SK-N-SH (cell line): ENCODE measurements around the gene CCNC. TPM values are rescaled to one million over a fixed set of nuclear protein-coding genes. Genes with fewer than 3 reads are reported as not detected.

ENCODE experiments used
- CTCF ChIA-PET: fragments of 300-600, 350-600 bp; formaldehyde crosslinking; extraction: SDS; loops from one replicate; lab custom pipeline; 2021; lab: Yijun Ruan, JAX
- POLR2A ChIA-PET: fragments of 350-600 bp; sonication (Branson Sonifier 250); formaldehyde crosslinking; extraction: SDS; loops from one replicate; lab custom pipeline; 2020; ENCODE audit warnings: antibody characterized with exemption, inconsistent platforms; lab: Yijun Ruan, JAX
- DNase-seq: peaks from one replicate; pipeline ENCODE4 v3.0.0; 2012
- H2AFZ ChIP-seq: fragments of 200-600 bp; sonication (generic); 2 replicates; pipeline ENCODE4 v1.8.1; 2016; ENCODE audit warnings: antibody characterized with exemption, mild to moderate bottlenecking, low read depth
- H3F3A ChIP-seq: fragments of 200-600 bp; sonication (generic); replicated peaks from 2 replicates; pipeline ENCODE3; 2016; ENCODE audit warnings: antibody characterized with exemption, mild to moderate bottlenecking; ENCODE audit not compliant: insufficient read depth
- H3K27ac ChIP-seq, 2 experiments: fragments of 200-500 bp in 1 of 2; fragments of 200-600 bp in 1 of 2; sonication (Bioruptor generic) in 1 of 2; sonication (generic), shearing (Covaris generic) in 1 of 2; 2 replicates each; pipeline versions ENCODE4 v1.5.1 to v1.6.1; 2014 to 2016; ENCODE audit warnings: low read depth in 2 of 2, inconsistent platforms in 1 of 2, low read length in 1 of 2, mild to moderate bottlenecking in 1 of 2, mixed read lengths in 1 of 2
- H3K27me3 ChIP-seq: fragments of 200-600 bp; sonication (generic), shearing (Covaris generic); 2 replicates; pipeline ENCODE4 v1.6.1; 2016; ENCODE audit warnings: mixed run types; ENCODE audit not compliant: insufficient read depth
- H3K36me3 ChIP-seq, 2 experiments: fragments of 200-500 bp in 1 of 2; fragments of 200-600 bp in 1 of 2; sonication (Bioruptor generic) in 1 of 2; sonication (generic) in 1 of 2; replicated peaks in 1 of 2; 2 replicates each; pipeline versions ENCODE3 to v1.5.1; 2014 to 2016; ENCODE audit warnings: low read length in 1 of 2, mild to moderate bottlenecking in 1 of 2; ENCODE audit not compliant: insufficient read depth in 2 of 2, control insufficient read depth in 1 of 2
- H3K4me1 ChIP-seq, 2 experiments: fragments of 200-500 bp in 1 of 2; fragments of 200-600 bp in 1 of 2; sonication (Bioruptor generic) in 1 of 2; sonication (generic), shearing (Covaris generic) in 1 of 2; 2 replicates each; pipeline versions ENCODE4 v1.5.1 to v1.6.1; 2014 to 2016; ENCODE audit warnings: low read depth in 1 of 2, low read length in 1 of 2, mixed run types in 1 of 2; ENCODE audit not compliant: insufficient read depth in 2 of 2, control insufficient read depth in 1 of 2
- H3K4me2 ChIP-seq: fragments of 200-600 bp; sonication (generic), shearing (Covaris generic); 2 replicates; pipeline ENCODE4 v1.6.1; 2017; ENCODE audit warnings: mixed run types
- H3K4me3 ChIP-seq, 2 experiments: fragments of 200-500 bp in 1 of 2; fragments of 200-600 bp in 1 of 2; sonication (Bioruptor generic) in 1 of 2; sonication (generic), shearing (Covaris generic) in 1 of 2; 2 replicates each; pipeline versions ENCODE4 v1.5.1 to v1.8.1; 2014 to 2016; ENCODE audit warnings: low read depth in 2 of 2, inconsistent platforms in 1 of 2, low read length in 1 of 2, mild to moderate bottlenecking in 1 of 2, mixed read lengths in 1 of 2, moderate library complexity in 1 of 2
- H3K79me2 ChIP-seq: fragments of 200-600 bp; sonication (generic); 2 replicates; pipeline ENCODE4 v1.8.1; 2017; ENCODE audit warnings: mild to moderate bottlenecking; ENCODE audit not compliant: insufficient read depth
- H3K9ac ChIP-seq: fragments of 200-600 bp; sonication (generic); 2 replicates; pipeline ENCODE4 v1.6.1; 2017; ENCODE audit warnings: mixed run types
- H3K9me2 ChIP-seq: fragments of 200-600 bp; sonication (generic); 2 replicates; pipeline ENCODE4 v1.6.1; 2017; ENCODE audit warnings: mixed run types
- H3K9me3 ChIP-seq: fragments of 200-600 bp; sonication (generic); 2 replicates; pipeline ENCODE4 v1.6.1; 2017; ENCODE audit warnings: mixed run types, mild to moderate bottlenecking, moderate library complexity
- H4K20me1 ChIP-seq: fragments of 200-600 bp; sonication (generic); 2 replicates; pipeline ENCODE4 v1.6.1; 2017; ENCODE audit warnings: mild to moderate bottlenecking, mixed run types; ENCODE audit not compliant: insufficient read depth
- CHD2 ChIP-seq: fragments of 150-350 bp; IDR thresholded peaks from 2 replicates; pipeline ENCODE4 v1.6.1; 2018; ENCODE audit warnings: low read length; ENCODE audit not compliant: partially characterized antibody
- ELF1 ChIP-seq: IDR thresholded peaks from 2 replicates; pipeline ENCODE4 v1.4.0; 2012
- EZH2phosphoT487 ChIP-seq: fragments of 200-600 bp; sonication (generic); IDR thresholded peaks from 2 replicates; pipeline ENCODE4 v1.6.1; 2017; ENCODE audit warnings: low read depth, mixed run types, mild to moderate bottlenecking, antibody characterized with exemption, moderate library complexity, borderline replicate concordance
- JUND ChIP-seq: IDR thresholded peaks from 2 replicates; pipeline ENCODE4 v1.4.0; 2012
- MXI1 ChIP-seq: IDR thresholded peaks from 2 replicates; pipeline ENCODE4 v1.6.1; 2012; ENCODE audit warnings: mild to moderate bottlenecking, low read depth, low read length, improper control_type of control experiment
- NFIC ChIP-seq: IDR thresholded peaks from 2 replicates; pipeline ENCODE4 v1.4.0; 2012; ENCODE audit warnings: borderline replicate concordance
- POLR2AphosphoS5 ChIP-seq: IDR thresholded peaks from 2 replicates; pipeline ENCODE4 v1.6.1; 2012; ENCODE audit warnings: low read depth, low read length
- RCOR1 ChIP-seq: fragments of 150-350 bp; IDR thresholded peaks from 2 replicates; pipeline ENCODE4 v1.6.1; 2017; ENCODE audit warnings: antibody characterized with exemption, low read length
- RFX5 ChIP-seq: IDR thresholded peaks from 2 replicates; pipeline ENCODE4 v1.6.1; 2012; ENCODE audit warnings: mild to moderate bottlenecking, improper control_type of control experiment, low read length
- RXRA ChIP-seq: IDR thresholded peaks from 2 replicates; pipeline ENCODE4 v1.4.0; 2012; ENCODE audit warnings: low read depth, mild to moderate bottlenecking, borderline replicate concordance
- YY1 ChIP-seq: IDR thresholded peaks from 2 replicates; pipeline ENCODE4 v1.4.0; 2012; ENCODE audit warnings: low read depth, mild to moderate bottlenecking
- WGBS: methylation state at CpG from one replicate; pipeline ENCODE4 v1.1.6; 2017; ENCODE audit warnings: low lambda C conversion rate; 5-methylcytosine and 5-hydroxymethylcytosine counted together
- polyA plus RNA-seq, 3 experiments: library from polyadenylated mRNA; depleted of rRNA; stranded (reverse); fragments of >200 nt; gene quantifications; 2 replicates each; pipeline ENCODE4 v1.2.3, GENCODE V29; 2012
- TF ChIP-seq, protein P1 (sequence below): IDR thresholded peaks from 2 replicates; pipeline ENCODE4; 2012
- TF ChIP-seq, protein P2 (sequence below): IDR thresholded peaks from 2 replicates; pipeline ENCODE4 v1.4.0; 2012; ENCODE audit warnings: low read depth, borderline replicate concordance

Gene CCNC
- polyA plus RNA-seq, 1 of the 3 experiments (the other 2 are of a cell fraction) = 16.0 TPM

- POLR2A ChIA-PET = no interaction called here
- Histone ChIP-seq H3F3A (no peaks in the 10 kb centered on the region), H3K9me2 (no peaks in the 10 kb centered on the region), H3K4me3 (no peak overlapping the region), H3K4me2 (no peak overlapping the region), H2AFZ (no peak overlapping the region), H3K79me2 (no peaks in the 10 kb centered on the region), H3K27ac (no peak overlapping the region), H3K9ac (no peak overlapping the region), H3K36me3 (no peaks in the 10 kb centered on the region), H4K20me1 (no peaks in the 10 kb centered on the region)
- CTCF ChIA-PET = interaction anchor here (0.7 to 1.3 kb wide), 3 partner anchors 19 to 138 kb away, joined by 3 to 4 read pairs (median 4); no protein-coding TSS in a partner anchor
- 18% methylated on average over 23 of the region's 29 CpGs for WGBS
- DNase-seq = no peak
- TF ChIP-seq MXI1 (no peak), CHD2 (no peak), RCOR1 (no peak), YY1 (no peak), NFIC (no peak), JUND (no peak), RXRA (no peak), RFX5 (no peak), ELF1 (no peak), POLR2AphosphoS5 (no peak)
- TF ChIP-seq, protein P1, sequence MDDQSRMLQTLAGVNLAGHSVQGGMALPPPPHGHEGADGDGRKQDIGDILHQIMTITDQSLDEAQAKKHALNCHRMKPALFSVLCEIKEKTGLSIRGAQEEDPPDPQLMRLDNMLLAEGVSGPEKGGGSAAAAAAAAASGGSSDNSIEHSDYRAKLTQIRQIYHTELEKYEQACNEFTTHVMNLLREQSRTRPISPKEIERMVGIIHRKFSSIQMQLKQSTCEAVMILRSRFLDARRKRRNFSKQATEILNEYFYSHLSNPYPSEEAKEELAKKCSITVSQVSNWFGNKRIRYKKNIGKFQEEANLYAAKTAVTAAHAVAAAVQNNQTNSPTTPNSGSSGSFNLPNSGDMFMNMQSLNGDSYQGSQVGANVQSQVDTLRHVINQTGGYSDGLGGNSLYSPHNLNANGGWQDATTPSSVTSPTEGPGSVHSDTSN = no peak
- TF ChIP-seq, protein P2, sequence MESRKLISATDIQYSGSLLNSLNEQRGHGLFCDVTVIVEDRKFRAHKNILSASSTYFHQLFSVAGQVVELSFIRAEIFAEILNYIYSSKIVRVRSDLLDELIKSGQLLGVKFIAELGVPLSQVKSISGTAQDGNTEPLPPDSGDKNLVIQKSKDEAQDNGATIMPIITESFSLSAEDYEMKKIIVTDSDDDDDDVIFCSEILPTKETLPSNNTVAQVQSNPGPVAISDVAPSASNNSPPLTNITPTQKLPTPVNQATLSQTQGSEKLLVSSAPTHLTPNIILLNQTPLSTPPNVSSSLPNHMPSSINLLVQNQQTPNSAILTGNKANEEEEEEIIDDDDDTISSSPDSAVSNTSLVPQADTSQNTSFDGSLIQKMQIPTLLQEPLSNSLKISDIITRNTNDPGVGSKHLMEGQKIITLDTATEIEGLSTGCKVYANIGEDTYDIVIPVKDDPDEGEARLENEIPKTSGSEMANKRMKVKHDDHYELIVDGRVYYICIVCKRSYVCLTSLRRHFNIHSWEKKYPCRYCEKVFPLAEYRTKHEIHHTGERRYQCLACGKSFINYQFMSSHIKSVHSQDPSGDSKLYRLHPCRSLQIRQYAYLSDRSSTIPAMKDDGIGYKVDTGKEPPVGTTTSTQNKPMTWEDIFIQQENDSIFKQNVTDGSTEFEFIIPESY = no peak
- TF ChIP-seq, all 33 proteins: peak for 0
- Histone ChIP-seq H3K9me3 (no peaks in the 10 kb centered on the region), H3K4me1 (peaks cover 5 to 9% of the 10 kb centered on the region in 2 experiments; a peak in 3 of 4 replicates), H3K27me3 (peaks cover 89% of the 10 kb centered on the region)
Measured at GRCh38 chr6:99608059-99608885, 39.8 kb upstream of the CCNC start.

- Histone ChIP-seq H3K36me3 (no peaks in the 10 kb centered on the region), H3K9me3 (no peaks in the 10 kb centered on the region), H3K9me2 (no peaks in the 10 kb centered on the region), H3K9ac (no peak overlapping the region), H3F3A (no peaks in the 10 kb centered on the region), H3K4me2 (no peak overlapping the region), H3K27me3 (peaks cover 89% of the 10 kb centered on the region), H3K4me3 (no peak overlapping the region), H3K4me1 (peaks cover 5 to 8% of the 10 kb centered on the region in 2 experiments; a peak in 3 of 4 replicates), H3K27ac (no peak overlapping the region), H3K79me2 (no peaks in the 10 kb centered on the region), H4K20me1 (no peaks in the 10 kb centered on the region), H2AFZ (no peak overlapping the region)
- TF ChIP-seq YY1 (no peak), EZH2phosphoT487 (0 out of 2 replicates have a peak, but pooled peaks have one; percentile 85)
- no peak for DNase-seq
- ChIA-PET CTCF (interaction anchor here (0.7 kb wide), 1 partner anchor 19 kb away, joined by 3 read pairs; no protein-coding TSS in a partner anchor), POLR2A (no interaction called here)
- 13% methylated on average over 27 of the region's 34 CpGs for WGBS
Measured at GRCh38 chr6:99607416-99608036, 39.1 kb upstream of the CCNC start.
